AG08396 (cell line): ENCODE data around the gene CRYGN.

Source experiments
- DNase-seq: peaks from one replicate; pipeline ENCODE4 v3.0.0; 2012; ENCODE audit warnings: low spot score, mixed read lengths

CRYGN gene

DNA sequence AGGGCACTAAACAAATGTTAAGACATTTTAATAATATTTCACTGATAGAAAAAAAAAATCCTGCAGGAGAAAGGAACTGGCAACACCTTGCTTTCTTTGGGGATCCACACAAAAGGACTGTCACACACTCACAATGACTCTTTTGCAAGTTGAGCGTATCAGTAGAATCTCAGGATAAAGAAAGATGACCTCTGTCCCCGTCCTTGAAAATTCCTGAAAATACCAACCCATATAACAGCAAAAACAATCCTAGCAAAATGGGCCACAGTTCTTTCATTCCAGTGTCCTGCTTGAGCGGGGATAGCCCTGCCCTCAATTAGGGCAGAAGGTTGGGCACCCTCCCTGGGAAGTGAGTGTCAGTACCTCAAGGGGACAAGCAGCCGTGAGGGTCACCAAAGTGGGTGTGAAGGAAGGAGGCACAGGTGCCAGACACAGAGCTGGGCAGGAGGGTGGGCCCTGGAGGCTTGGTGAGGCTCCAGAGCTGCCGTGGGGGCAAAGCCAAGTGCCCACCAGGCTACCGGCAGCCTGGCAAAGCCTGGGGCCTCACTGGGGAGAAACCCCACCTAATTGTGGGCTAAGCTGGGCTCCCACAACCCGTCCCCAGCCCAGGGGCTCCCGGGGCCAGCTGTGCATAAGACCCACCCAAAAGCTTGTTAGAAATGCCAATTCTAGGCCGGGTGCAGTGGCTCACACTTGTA is 32.9 kb downstream of the CRYGN start:
- DNase-seq = no peak

DNA sequence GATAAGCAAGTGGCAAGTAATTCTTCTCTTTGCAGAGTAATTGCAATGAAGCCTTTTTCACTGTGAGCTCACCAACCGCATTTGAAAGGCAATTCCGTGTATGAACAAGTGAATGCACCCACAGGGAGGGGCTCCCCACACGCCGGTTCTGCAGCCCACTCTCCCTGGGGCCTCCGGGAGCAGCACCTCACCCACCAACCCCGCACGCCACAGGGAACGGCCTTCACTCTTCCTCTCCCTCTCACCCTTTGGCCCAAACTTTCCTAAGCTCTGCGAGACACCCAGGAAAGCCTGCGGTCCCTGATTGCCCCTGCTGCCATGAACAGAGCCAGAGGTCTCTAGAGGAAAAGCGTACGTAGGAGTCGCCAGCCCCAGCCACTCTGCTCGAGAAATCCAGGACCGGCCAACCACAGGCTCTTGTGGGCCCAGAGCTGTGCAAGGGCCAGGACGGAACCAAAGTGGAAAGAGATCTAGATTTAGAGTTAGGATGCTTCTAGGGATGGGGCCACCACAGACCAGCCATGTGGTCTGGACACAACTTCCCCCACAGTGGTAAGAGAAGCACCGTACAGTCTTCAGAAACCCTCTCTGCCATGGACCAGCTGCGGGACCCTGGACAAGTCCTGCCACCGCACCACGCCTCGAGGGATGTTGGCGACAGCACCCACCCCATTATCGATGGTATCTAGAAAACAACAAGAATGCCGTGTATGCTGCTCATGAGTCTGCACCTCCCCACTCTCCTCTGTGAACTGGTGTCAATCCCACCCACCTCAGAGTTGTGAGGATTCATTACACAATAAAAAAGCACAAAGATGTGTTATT is 33.7 kb downstream of the CRYGN start:
- DNase-seq = no peak

DNA sequence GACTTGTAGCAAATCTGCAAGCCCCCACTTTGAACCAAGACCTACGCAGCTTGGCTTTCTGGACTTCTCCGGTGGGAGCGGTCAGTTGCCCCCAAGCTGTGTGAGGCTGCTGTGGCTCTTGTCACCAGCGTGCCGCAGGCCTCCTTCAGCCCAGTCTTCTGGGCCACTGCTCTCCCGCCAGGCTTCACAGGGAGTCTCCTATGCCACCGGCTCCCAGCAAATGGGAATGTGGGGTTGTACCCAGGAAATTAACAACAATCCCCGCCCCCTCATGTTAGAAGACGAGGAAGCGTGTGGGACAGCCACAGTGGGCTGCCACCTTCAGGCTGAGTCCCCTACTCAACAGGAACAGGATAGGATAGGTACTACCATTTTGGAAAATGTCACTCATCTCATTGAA is 34.4 kb downstream of the CRYGN start:
- DNase-seq = no peak

DNA sequence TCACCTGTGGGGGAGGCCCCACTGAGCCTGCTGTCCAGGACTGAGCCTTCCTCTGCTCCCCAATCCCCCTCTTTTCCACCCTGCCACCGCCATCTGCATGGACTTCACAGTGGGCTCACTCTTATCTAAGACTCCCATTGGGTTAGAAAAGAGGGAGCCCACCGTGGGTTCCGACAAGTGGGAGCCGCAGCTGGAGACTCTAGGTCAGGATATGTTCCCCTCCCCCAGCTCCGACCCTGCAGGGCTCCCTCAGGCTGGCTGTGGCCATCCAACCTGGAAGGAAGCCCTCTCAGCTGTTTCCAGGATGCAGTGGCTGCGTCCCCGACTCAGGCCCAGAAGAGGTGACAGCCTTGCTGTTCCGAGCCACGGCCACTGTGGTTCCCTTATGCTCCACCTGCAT is 34.9 kb downstream of the CRYGN start:
- DNase-seq = no peak

DNA sequence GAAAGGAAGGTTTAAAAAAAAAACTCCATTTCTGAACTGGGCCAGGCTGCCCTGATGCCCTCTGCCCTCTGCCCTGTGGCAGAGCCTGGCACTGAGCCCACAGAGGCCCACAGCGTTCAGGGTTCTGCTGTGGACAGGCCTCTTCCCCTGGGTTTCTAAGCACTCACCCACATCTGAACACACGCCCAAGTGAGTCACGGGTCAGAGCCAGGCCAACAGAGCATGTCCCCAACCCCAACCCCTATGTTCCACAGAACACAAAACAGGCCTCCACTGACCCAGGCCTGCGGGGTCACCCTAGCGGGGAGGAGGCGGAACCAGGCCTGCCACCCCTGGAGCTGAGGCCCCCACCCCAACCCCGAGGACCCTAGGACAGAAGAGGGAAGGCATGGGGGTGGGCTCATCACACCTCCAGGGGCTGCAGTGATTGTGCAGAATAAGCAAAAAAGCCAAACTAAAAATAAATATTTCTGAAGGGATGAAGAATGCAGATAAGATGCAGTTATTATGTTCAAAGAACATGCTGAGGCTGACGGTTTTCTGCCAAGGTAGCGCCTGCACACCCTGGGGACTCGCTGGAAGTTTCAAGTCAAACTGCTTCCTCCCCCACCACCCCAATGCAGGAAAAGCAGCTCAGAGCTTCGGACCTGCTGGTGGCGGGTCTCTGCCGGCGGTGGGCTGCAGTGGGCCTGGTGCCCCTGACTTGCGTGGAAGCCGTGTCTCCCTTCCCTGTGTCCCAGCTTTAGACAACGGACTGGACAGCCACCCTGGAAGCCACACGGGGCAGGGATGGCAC is 35.5 kb downstream of the CRYGN start:
- DNase-seq = peak; percentile 56

DNA sequence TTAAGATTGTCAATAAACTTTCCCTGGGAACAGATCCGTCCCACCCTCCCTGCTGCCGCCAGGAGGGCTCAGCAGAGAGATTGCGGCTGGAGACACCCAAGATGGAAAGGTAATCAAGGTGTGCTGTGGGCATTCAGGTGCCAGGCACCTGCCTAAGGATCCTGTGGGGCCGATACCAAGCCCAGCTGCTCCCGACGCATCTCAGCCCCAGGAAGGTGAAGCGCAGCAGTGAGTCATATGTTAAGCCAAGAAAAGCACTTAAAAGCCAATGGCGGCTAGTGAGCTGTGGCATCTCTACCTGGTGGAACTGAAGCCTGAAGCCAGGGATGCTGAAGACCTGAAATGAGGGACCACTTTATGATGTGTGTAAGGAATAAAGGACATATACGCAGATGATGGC is 36.2 kb downstream of the CRYGN start:
- DNase-seq = no peak

DNA sequence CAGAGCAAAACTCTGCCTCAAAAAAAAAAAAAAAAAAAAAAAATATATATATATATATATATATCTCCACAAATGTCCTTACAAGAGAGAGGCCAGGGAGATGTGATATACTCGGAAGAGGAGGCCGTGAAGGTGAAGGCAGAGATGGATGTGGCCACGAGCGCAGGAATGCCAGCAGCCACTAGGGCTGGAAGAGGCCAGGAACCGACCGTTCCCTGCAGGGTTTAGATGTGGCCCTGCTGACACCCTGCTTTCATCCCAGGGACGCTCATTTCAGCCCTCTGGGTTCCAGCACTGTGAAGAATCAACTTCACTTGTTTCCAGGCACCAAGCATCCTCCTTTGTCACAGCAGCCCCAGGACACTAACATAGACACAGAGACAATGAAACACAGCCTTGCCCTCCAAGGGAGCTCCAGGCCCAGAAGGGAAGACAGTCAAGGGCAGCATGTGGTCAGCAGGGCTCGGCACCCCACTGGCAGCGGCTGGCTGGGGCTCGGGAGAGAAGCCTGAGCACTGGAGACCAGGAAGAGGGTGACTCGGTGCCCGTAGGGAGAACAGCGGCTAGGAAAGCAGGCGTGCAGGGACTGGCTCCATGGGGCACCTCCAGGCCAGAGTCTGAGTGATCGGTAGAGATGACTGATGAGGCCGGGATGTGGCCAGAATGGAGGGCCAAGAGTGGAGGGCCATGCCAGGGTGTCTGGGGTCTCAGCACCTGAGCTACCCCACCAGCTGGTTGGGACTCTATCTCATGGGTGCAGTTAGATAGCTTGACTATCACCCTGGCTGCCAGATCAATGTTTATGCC is 37.7 kb downstream of the CRYGN start:
- DNase-seq = no peak

DNA sequence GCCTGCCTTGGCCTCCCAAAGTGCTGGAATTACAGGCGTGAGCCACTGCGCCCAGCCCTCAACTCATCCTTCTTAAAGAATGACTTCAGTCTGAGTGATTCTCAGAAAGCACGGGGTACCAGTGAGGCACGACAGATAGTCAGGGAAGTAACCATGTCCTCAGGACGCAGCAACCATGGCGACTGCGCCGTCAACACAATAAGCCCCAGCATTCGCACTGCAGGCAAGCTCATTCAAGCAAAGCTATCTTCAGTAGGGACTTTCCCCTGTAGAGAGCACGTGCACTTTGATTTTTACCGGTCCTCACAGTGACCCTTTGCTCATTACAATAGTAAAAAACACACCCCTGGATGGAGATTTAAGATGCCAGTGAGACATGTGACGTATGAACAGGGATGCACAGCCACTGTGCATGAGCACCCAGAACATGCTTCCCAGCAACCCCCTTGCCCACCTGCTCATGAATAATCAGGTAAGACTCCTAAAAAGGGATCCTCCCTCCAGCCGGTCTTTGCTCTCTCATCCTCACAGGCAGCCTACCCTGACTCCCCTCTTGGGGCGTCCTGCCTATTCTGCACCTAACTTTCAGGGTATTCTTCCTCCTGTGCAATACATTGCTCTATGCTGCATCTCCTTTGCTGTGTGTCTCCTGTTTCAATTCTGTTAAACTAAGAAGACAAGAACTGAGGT is 39.2 kb downstream of the CRYGN start:
- no peak for DNase-seq

DNA sequence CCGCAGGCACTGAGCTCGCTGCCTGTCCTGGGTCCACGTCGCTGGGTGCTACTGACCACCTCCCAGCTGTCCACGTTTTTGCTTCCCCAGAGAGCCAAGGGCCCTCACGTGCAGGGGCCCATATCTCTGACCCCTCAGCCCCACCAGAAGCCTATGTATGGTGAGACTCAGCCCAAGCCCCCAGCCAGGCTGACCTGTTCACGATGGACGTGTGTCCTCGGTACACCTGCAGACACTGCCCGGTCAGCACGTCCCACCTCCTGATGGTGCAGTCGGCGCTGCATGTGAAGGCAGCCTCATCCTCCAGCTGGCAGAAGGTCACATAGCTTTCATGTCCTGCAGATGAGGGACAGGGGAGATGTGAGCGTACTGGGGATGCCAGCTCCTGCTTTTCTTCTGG is 40.0 kb downstream of the CRYGN start:
- no peak for DNase-seq

DNA sequence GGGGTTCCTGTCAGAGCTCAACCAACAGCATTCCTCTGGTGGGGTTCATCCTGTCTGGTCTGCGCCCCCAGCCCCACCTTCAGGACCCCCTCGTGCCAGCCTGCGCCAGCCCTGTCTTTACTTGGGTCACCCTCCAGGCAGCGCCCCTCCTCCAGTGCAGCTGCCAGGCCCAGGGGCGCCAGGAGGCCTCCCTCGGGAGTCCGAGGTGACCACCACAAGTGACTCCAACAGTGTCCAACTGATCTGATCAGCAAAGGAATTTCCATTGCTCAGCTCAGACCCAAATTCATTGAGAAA is 40.7 kb downstream of the CRYGN start:
- no peak for DNase-seq

DNA sequence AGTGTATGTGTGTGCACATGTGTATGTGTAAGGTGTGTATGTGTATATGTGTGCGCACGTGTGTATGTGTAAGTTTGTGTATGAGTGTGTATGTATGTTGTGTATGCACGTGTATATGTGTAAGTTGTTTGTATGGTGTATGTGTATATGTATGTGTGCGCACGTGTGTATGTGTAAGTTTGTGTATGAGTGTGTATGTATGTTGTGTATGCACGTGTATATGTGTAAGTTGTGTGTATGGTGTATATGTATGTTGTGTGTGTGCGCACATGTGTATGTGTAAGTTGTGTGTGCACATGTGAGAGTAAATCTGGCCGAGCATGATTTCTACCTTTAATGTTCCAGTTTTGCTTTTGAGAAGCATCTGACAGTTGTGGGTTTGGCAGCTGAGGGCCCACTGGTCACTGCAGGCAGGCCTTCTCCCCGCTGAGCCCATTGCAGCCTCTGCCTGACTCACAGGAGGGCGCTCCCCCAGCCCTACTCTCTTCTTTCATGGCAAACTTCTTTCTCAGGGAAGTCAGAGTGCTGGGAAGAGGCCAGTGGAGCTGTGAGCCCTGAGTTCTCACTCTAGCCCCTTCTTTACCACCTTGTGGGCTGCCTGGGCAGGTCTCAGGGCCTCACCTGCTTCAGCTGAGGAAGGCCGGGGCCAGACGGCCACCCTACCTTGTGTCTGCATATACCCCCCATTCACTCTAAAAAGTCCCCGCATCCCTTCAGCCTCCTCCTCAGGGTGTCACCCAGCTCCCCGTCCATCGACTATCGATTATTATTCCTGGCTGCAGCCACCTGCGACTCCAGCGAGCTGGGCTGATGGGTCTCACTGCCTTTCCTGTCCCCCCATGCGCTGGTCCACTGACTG is 41.3 kb downstream of the CRYGN start:
- no peak for DNase-seq

DNA sequence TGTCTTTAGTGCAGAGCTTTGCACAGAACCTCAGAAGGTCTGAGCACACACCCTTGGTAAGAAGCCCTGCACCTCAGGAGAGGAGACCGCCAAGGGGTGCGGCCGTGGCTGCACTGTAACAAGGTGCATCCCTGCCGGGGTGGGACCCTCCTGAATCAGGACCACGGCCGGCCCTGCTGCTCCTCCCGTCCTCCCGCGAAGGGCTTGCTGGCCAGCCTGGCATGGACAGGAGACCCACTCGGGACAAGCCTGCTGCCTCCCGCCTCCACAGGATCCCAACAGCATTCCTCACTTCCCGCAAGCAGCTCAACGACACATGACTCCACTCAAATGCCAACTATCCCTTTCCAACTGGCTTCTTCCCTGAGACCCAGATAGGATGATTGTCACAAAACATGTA is 42.9 kb downstream of the CRYGN start:
- DNase-seq = no peak

DNA sequence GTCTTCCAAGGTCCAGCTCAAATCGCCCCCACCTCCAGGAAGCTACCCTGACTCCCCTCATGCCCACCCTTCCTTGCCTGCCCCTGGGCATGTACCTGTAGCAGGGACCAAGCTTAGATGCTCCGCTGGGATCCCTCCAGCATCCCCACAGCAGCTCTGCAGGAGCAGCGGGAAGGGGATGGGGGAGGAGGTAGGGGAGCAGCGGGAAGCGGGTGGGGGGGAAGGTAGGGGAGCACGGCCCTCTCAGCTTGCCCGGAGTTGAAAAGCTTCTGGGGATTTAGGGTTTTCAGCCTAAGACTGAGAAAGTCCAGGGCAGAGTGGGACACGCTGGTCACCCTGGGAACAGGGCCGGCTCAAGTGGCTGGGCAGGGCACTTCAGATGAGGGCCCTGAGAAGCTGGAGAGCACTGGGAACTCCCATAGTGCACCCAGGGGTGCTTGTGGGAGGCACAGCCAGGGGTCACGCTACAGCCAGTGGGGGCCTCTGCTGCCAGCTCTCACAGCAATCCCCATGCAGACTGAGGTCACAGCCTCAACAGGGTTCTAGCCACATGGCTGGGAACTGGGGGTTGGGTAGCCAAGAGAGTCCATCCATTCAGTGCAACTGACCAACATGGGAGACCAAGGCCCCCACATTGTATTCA is 43.5 kb downstream of the CRYGN start:
- no peak for DNase-seq

DNA sequence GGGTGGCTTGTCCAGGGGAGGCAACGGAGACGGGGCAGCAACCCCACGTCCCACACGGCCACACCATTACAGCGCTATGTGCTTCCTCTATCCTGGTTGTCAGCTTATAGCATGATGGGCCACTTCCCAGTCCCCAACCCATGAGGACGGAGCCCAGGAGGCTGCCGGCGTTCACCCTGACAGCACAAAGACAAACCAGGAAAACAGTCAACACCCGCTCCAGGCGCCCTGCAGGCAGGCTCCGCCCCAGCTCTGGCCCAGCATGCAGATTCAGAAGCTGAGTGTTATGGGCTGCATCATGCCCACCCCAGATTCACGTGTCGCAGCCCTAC is 44.9 kb downstream of the CRYGN start:
- DNase-seq = no peak

DNA sequence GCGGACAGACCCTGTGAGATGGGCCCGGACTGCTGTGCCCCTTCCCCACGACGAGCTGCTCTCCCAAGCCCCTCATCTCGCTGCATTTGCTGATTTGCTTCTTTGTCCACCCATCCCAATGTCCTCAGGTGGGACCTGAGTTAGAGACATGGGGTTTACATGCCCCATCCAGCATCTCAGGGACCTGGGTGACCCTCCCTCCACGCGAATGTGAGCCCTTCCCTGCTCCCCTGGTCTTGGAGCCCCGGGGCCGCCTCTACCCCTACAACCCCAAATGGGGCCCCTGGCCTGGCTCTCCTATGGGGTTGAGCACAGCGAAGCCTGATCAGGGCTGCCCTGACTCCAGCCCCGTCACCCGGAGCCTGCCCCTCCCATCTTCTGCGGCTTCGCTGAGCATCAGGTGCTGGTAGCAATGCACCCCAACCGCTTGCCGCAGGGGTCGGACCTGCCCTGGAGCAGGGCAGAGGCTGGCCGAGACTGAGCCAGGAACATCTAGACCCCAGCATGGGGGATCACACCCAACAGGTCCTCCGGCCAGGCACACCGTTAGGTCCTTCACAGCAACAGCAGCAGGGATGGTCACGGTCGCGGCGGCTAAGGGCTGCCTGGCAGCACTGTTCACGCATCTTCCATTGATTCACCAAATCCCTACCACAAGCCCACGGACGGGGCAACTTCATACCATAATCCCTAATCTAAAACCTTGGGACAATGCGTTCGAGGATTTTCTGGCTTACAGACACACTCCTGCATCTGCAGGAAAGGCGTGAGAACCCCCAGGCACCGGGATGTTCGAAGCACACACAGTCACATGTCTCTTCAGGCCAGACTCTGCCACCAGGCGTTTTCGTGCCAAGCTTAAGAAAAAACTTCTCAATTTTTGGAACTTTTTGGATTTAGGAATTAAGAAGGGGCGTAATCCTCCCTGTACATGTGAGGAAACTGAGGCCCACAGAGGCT is 45.6 kb downstream of the CRYGN start:
- DNase-seq = no peak

DNA sequence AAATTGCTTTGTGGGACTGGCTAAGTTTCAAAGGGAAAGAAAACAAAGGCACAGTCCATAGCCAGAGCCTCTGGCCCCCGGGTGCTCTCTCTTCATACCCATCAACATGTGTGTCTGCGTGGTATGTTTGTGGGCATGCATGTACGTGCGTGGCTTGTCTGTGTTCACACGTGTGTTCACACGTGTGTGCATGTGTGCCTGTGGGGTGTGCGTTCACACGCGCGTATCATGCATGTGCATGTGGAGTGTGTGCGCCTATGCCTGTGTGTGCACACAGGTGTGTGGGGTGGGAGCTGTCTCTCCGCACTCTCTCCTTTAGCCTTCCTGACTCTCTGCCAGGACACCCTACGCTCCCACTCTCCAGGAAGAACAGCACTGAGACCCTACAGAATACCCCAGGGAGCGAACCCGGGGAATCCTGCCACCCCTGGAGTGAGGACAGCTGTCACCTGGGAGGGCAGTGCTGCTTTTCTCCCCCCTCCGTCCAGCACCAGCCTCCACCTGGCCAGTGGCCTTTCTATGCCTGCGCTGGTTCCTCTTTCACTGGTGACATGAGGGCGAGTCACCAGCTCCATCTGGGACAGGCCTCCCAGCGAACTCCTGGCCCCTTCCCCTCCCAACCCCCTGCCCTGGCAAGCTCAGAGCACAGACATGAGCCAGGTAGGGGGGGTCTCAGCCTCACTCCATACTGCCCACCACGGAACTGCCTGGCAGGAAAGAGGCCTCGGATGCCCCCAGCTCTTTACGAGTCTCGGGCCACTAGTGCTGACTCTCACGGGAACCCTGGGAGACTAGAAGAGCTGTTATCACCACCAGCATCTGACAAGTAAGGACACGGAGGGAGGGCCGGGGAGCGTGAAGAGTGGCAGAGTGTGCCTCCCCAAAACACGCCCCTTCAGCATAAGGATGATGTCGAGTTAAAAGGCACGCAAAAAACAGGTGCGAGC is 46.6 kb downstream of the CRYGN start:
- DNase-seq = no peak

DNA sequence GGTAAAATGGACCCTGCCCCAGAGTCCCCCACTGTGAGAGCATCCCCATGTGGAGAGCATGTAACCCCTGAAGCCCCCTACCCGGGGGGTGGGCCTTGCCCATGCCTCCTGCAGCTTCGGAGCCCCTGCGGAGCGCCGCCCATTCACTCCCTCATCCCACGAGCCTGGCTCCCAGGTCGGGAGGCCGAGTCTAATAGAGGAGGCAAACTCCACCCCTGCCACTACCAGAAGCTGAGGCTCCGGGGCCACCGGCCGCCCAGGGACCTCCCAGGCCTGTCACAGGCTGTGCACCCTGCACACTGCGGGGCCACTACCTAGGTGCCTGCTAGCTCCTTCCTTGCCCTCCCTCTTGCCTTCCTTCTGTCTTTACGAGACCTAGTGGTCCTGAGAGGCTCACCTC is 47.5 kb downstream of the CRYGN start:
- DNase-seq = no peak

DNA sequence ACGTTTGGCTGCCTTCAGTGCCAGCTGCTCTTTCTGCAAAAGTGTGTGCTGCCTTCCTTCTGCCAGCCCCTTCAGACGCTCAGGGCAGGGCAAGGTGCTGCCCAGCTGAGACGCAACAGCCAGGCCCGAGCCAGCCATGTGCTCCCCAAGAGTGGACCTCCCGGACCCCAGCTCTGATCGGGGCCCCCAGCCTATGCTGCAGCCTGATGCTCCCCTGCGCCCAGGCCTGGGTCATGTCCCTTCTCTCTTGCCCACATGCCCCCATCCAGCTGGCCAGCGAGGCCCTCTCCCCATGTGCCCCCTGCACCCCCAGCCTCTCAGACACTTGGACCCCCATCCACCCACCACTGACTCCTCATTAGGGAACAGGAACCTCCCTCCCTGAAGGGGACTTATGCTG is 47.9 kb downstream of the CRYGN start:
- no peak for DNase-seq
